NCI-H226 (cell line): ENCODE measurements around the gene FCER2.

Source experiments
- DNase-seq: peaks from one replicate; pipeline ENCODE4 v3.0.0-alpha.2; 2015

Gene FCER2

GRCh38 chr19:7732045-7732444 is 30.1 kb upstream of the FCER2 start, which contains the start of gene CLEC4G:
CLEC4G (minus strand) TSS chr19:7732110; CDS start chr19:7732102, 8 bp downstream.
- no peak for DNase-seq

- DNase-seq: no peak
Measured at GRCh38 chr19:7731615-7732014, 29.7 kb upstream of the FCER2 start.

- no peak for DNase-seq
Measured at GRCh38 chr19:7731218-7731595, 29.3 kb upstream of the FCER2 start.

- no peak for DNase-seq
Measured at GRCh38 chr19:7730286-7731217, 28.6 kb upstream of the FCER2 start.

- DNase-seq: no peak
Measured at GRCh38 chr19:7729831-7730285, 27.9 kb upstream of the FCER2 start.

- no peak for DNase-seq
Measured at GRCh38 chr19:7729211-7729610, 27.3 kb upstream of the FCER2 start.

- no peak for DNase-seq
Measured at GRCh38 chr19:7725791-7726190, 23.9 kb upstream of the FCER2 start.

- DNase-seq: no peak
Measured at GRCh38 chr19:7722231-7722651, 20.3 kb upstream of the FCER2 start.

- DNase-seq: no peak
Measured at GRCh38 chr19:7720351-7720750, 18.4 kb upstream of the FCER2 start.

- no peak for DNase-seq
Measured at GRCh38 chr19:7718668-7719067, 16.7 kb upstream of the FCER2 start.

GRCh38 chr19:7716762-7717161 is 14.8 kb upstream of the FCER2 start:
- DNase-seq: no peak

GRCh38 chr19:7715671-7716070 is 13.7 kb upstream of the FCER2 start:
- DNase-seq: no peak

GRCh38 chr19:7710616-7711015 is 8.7 kb upstream of the FCER2 start:
- DNase-seq: no peak

GRCh38 chr19:7709932-7710460 is 8.1 kb upstream of the FCER2 start:
- DNase-seq: no peak

- DNase-seq: no peak
Measured at GRCh38 chr19:7706955-7707456, 5.1 kb upstream of the FCER2 start.

GRCh38 chr19:7706188-7706954 is 4.4 kb upstream of the FCER2 start:
- DNase-seq: no peak

GRCh38 chr19:7705387-7706187 is 3.7 kb upstream of the FCER2 start:
- DNase-seq: no peak

- DNase-seq: no peak
Measured at GRCh38 chr19:7704280-7705060, 2.5 kb upstream of the FCER2 start.

GRCh38 chr19:7703332-7703731 is 1.4 kb upstream of the FCER2 start:
- no peak for DNase-seq

GRCh38 chr19:7701049-7701653 is 780 bp downstream of the FCER2 start:
- no peak for DNase-seq
